Upper lobe of left lung (tissue), 6 donors: ENCODE results near the gene MGST2. TPM values are rescaled to one million over a fixed set of nuclear protein-coding genes. Genes with fewer than 3 reads are reported as not detected.

ENCODE experiments used
- ATAC-seq, 2 donors: fragments of 200-7000 bp; cut with Tn5 transposase; one replicate each; pipeline ENCODE4 v1.9.1; 2022; ENCODE audit warnings: mild to moderate bottlenecking in 2 of 2, moderate library complexity in 2 of 2; ENCODE audit not compliant: low FRiP score in 2 of 2
- DNase-seq, 2 donors: peaks; one replicate each; pipeline ENCODE4 v3.0.0-alpha.2; 2019 to 2020
- H3K27ac ChIP-seq, 4 donors: fragments of 200-600 bp; sonication (generic); one replicate each; pipeline ENCODE4 v1.5.1; 2016 to 2019
- H3K27me3 ChIP-seq, 4 donors: fragments of 200-600 bp; sonication (generic); one replicate each; pipeline ENCODE4 v1.5.1; 2017 to 2019
- H3K36me3 ChIP-seq, 4 donors: fragments of 200-600 bp; sonication (generic); one replicate each; pipeline ENCODE4 v1.5.1; 2016 to 2019
- H3K4me1 ChIP-seq, 4 donors: fragments of 200-600 bp; sonication (generic); one replicate each; pipeline ENCODE4 v1.5.1; 2018 to 2019
- H3K4me3 ChIP-seq, 4 donors: fragments of 200-600 bp; sonication (generic); one replicate each; pipeline ENCODE4 v1.5.1; 2017 to 2019; ENCODE audit warnings: mild to moderate bottlenecking in 2 of 4, moderate library complexity in 1 of 4
- H3K9me3 ChIP-seq, 4 donors: fragments of 200-600 bp; sonication (generic); one replicate each; pipeline ENCODE4 v1.5.1; 2018 to 2019
- EP300 ChIP-seq, 4 donors: sonication (generic); formaldehyde crosslinking; IDR thresholded peaks; one replicate each; pipeline ENCODE4 v1.5.1; 2017; ENCODE audit warnings: antibody characterized with exemption in 4 of 4, control low read depth in 2 of 4
- POLR2A ChIP-seq, 4 donors: fragments of 450-650 bp; IDR thresholded peaks; one replicate each; pipeline ENCODE4 v1.5.1; 2016 to 2017; ENCODE audit warnings: antibody characterized with exemption in 4 of 4, mild to moderate bottlenecking in 2 of 4
- POLR2AphosphoS5 ChIP-seq, 2 donors: sonication (generic); formaldehyde crosslinking; IDR thresholded peaks; one replicate each; pipeline ENCODE4 v1.5.1; 2017; ENCODE audit warnings: antibody characterized with exemption in 2 of 2
- WGBS, 2 donors: methylation state at CpG; one replicate each; pipeline ENCODE4 v1.1.5; 2017 to 2018; 5-methylcytosine and 5-hydroxymethylcytosine counted together
- total RNA-seq, 6 donors: library from RNA; depleted of rRNA in 4 of 6; stranded (reverse); fragments of >200 nt in 4 of 6; gene quantifications; one replicate each; pipeline versions ENCODE4 v1.1.0 to v1.2.1, GENCODE V29; 2016 to 2021
- TF ChIP-seq, protein P1 (sequence below), 6 experiments: fragments of 450-650 bp in 4 of 6; fragments of 200-600 bp in 2 of 6; sonication (generic) in 2 of 6; IDR thresholded peaks; one replicate each; pipeline ENCODE4 v1.5.1; 2016 to 2019; ENCODE audit warnings: antibody characterized with exemption in 6 of 6
- donor health status: DM: no; HTN: no; CAD: no; lungs with moderate emphysema.
- donor health status: DM: no; HTN: yes; CAD: no; lungs with severe emphysema.

MGST2 gene
- total RNA-seq, 6 donors from 2014 or later, result 12.6 to 64.0 (median 39.1) TPM

GRCh38 chr4:139643042-139643895 is 22.4 kb upstream of the MGST2 start:
- ATAC-seq, result no peak
- no peaks in the 10 kb centered on the region for H3K36me3 ChIP-seq
- WGBS, 2 donors, result 67 to 81% methylated on average over 11 of the region's 11 CpGs
- TF ChIP-seq, protein P1, sequence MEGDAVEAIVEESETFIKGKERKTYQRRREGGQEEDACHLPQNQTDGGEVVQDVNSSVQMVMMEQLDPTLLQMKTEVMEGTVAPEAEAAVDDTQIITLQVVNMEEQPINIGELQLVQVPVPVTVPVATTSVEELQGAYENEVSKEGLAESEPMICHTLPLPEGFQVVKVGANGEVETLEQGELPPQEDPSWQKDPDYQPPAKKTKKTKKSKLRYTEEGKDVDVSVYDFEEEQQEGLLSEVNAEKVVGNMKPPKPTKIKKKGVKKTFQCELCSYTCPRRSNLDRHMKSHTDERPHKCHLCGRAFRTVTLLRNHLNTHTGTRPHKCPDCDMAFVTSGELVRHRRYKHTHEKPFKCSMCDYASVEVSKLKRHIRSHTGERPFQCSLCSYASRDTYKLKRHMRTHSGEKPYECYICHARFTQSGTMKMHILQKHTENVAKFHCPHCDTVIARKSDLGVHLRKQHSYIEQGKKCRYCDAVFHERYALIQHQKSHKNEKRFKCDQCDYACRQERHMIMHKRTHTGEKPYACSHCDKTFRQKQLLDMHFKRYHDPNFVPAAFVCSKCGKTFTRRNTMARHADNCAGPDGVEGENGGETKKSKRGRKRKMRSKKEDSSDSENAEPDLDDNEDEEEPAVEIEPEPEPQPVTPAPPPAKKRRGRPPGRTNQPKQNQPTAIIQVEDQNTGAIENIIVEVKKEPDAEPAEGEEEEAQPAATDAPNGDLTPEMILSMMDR (IDR thresholded peaks at IDR 0.05), result no peak
- TF ChIP-seq POLR2A (IDR thresholded peaks at IDR 0.05) (no peak), POLR2AphosphoS5 (IDR thresholded peaks at IDR 0.05) (no peak), EP300 (IDR thresholded peaks at IDR 0.05) (no peak)
- H3K27me3 ChIP-seq, result no peaks in the 10 kb centered on the region
- DNase-seq, result no peak
- no peak overlapping the region for H3K27ac ChIP-seq
- H3K9me3 ChIP-seq, result peaks cover 0 to 10% (median 4%) of the 10 kb centered on the region in 4 donors
- no peaks in the 10 kb centered on the region for H3K4me1 ChIP-seq
- H3K4me3 ChIP-seq, result no peak overlapping the region

DNA sequence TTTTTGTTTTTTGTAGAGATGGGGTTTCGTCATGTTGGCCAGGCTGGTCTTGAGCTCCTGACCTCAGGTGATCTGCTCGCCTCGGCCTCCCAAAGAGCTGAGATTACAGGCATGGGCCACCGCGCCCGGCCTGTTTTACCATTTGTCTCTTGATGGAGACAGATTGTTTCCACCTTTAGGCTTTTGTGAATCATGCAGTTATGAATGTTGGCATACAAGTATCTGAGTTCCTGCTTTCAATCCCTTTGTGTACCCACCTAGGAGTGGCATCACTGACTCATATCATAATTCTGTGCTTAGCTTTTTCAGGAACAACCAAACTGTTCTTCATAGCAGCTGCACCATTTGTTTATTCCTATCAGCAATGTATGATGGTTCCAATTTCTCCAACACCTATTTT is 20.2 kb upstream of the MGST2 start:
- no peaks in the 10 kb centered on the region for H3K4me1 ChIP-seq
- H3K27ac ChIP-seq, result no peak overlapping the region
- no peaks in the 10 kb centered on the region for H3K9me3 ChIP-seq
- WGBS, 2 donors, result 95 to 96% methylated on average over 6 of the region's 6 CpGs
- ATAC-seq, result no peak
- no peak overlapping the region for H3K4me3 ChIP-seq
- no peak for DNase-seq
- no peak for TF ChIP-seq POLR2A (IDR thresholded peaks at IDR 0.05)
- no peak for TF ChIP-seq POLR2AphosphoS5 (IDR thresholded peaks at IDR 0.05)
- TF ChIP-seq, protein P1 (IDR thresholded peaks at IDR 0.05), result no peak
- TF ChIP-seq EP300 (IDR thresholded peaks at IDR 0.05), result no peak
- H3K27me3 ChIP-seq, result no peaks in the 10 kb centered on the region
- no peaks in the 10 kb centered on the region for H3K36me3 ChIP-seq

DNA sequence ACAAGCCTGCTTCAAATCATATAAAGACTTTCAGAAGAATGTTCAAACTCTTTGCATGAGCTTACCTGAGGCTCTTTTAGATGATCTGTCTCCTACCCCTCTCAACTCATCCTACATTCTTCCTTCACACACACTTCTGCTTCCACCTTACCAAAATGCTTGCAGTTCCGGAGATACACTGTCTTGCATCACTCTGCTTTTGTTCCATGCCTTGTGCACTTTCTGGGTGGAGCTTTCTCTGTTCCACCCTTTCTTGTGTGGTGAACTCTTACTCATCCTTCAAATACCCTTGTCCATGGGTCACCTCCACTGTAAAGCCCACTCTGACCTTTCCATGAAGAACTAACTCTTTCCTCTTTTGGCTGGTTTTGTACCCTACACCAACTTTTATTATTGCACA is 18.4 kb upstream of the MGST2 start:
- no peaks in the 10 kb centered on the region for H3K36me3 ChIP-seq
- H3K27ac ChIP-seq, result no peak overlapping the region
- no peak for DNase-seq
- no peaks in the 10 kb centered on the region for H3K27me3 ChIP-seq
- H3K4me3 ChIP-seq, result no peak overlapping the region
- no peak for ATAC-seq
- TF ChIP-seq POLR2AphosphoS5 (IDR thresholded peaks at IDR 0.05) (no peak), EP300 (IDR thresholded peaks at IDR 0.05) (no peak), POLR2A (IDR thresholded peaks at IDR 0.05) (no peak)
- TF ChIP-seq, protein P1 (IDR thresholded peaks at IDR 0.05), result no peak
- 64 to 88% methylated on average over 1 of the region's 1 CpG for WGBS, 2 donors
- no peaks in the 10 kb centered on the region for H3K9me3 ChIP-seq
- peaks cover 0 to 6% (median 4%) of the 10 kb centered on the region in 4 donors for H3K4me1 ChIP-seq

DNA sequence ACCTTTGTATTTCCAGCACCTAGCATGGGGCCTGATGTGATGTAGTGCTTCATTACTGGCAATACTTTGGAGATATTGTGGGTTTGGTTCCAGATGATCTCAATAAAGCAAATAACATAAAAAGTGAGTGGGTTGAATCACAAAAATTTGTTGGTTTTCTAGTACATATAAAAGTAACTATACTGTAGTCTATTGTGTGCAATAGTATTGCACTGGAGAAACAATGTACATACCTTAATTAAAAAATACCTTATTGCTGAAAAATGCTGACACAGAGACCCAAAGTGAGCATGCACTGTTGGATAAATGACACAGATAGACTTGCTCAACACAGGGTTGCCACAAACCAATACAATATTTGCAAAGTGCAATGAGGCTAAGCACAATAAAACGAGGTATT is 17.7 kb upstream of the MGST2 start:
- H3K27ac ChIP-seq, result no peak overlapping the region
- no peaks in the 10 kb centered on the region for H3K9me3 ChIP-seq
- no peak for DNase-seq
- peaks cover 0 to 6% (median 4%) of the 10 kb centered on the region in 4 donors for H3K4me1 ChIP-seq
- TF ChIP-seq POLR2AphosphoS5 (IDR thresholded peaks at IDR 0.05) (no peak), POLR2A (IDR thresholded peaks at IDR 0.05) (no peak)
- TF ChIP-seq, protein P1 (IDR thresholded peaks at IDR 0.05), result no peak
- no peaks in the 10 kb centered on the region for H3K27me3 ChIP-seq
- no peaks in the 10 kb centered on the region for H3K36me3 ChIP-seq
- no peak for ATAC-seq
- no peak overlapping the region for H3K4me3 ChIP-seq
- WGBS, 2 donors, result 77 to 85% methylated on average over 1 of the region's 1 CpG
